CD8-positive, alpha-beta memory T cell (primary cell): Measurements from ENCODE around the gene RPS6KA2. TPM values are rescaled to one million over a fixed set of nuclear protein-coding genes. Genes with fewer than 3 reads are reported as not detected.

Experiments used
- CTCF ChIA-PET: fragments of 350-600 bp; sonication (Branson Sonifier 250); formaldehyde crosslinking; loops from one replicate; lab custom pipeline; 2021; ENCODE audit warnings: antibody characterized with exemption; lab: Charles Lee
- POLR2A ChIA-PET: fragments of 350-600 bp; sonication (Branson Sonifier 250); formaldehyde crosslinking; loops from one replicate; lab custom pipeline; 2021; ENCODE audit warnings: antibody characterized with exemption; lab: Charles Lee
- DNase-seq, 5 donors: peaks; one replicate each; pipeline versions ENCODE4 v3.0.0 to v3.0.0-alpha.2; 2020 to 2022; ENCODE audit warnings: mixed read lengths in 1 of 5
- H3K27ac ChIP-seq: one replicate; pipeline ENCODE4 v1.7.0; 2013; ENCODE audit warnings: low read depth, mild to moderate bottlenecking, low read length, moderate library complexity
- H3K27me3 ChIP-seq: 2 replicates; pipeline ENCODE4 v1.7.0; 2013; ENCODE audit warnings: low read length, mild to moderate bottlenecking; ENCODE audit not compliant: insufficient read depth, poor library complexity, severe bottlenecking
- H3K36me3 ChIP-seq: 2 replicates; pipeline ENCODE4 v1.7.0; 2013; ENCODE audit warnings: mild to moderate bottlenecking, low read length, moderate library complexity; ENCODE audit not compliant: insufficient read depth
- H3K4me1 ChIP-seq: 2 replicates; pipeline ENCODE4 v1.7.0; 2013; ENCODE audit warnings: mild to moderate bottlenecking, low read length, moderate library complexity; ENCODE audit not compliant: insufficient read depth
- H3K4me3 ChIP-seq: 2 replicates; pipeline ENCODE4 v1.7.0; 2013; ENCODE audit warnings: mild to moderate bottlenecking, low read length
- H3K9me3 ChIP-seq: 2 replicates; pipeline ENCODE4 v1.7.0; 2013; ENCODE audit warnings: mild to moderate bottlenecking, low read length
- H3K27ac Mint-ChIP-seq, 8 donors: one replicate each; pipeline ENCODE4 v1.8.0; 2020 to 2021; ENCODE audit warnings: mixed read lengths in 8 of 8, mild to moderate bottlenecking in 6 of 8, inconsistent platforms in 3 of 8, moderate library complexity in 3 of 8
- H3K27me3 Mint-ChIP-seq, 2 donors: one replicate each; pipeline ENCODE4 v1.8.0; 2020 to 2021; ENCODE audit warnings: mixed read lengths in 2 of 2, mild to moderate bottlenecking in 1 of 2, moderate library complexity in 1 of 2
- H3K36me3 Mint-ChIP-seq, 3 donors: one replicate each; pipeline ENCODE4 v1.8.0; 2020 to 2021; ENCODE audit warnings: mixed read lengths in 3 of 3, inconsistent platforms in 1 of 3, mild to moderate bottlenecking in 1 of 3
- H3K4me1 Mint-ChIP-seq, 3 donors: one replicate each; pipeline ENCODE4 v1.8.0; 2020 to 2021; ENCODE audit warnings: mixed read lengths in 3 of 3, inconsistent platforms in 1 of 3, mild to moderate bottlenecking in 1 of 3
- H3K4me3 Mint-ChIP-seq, 7 donors: one replicate each; pipeline ENCODE4 v1.8.0; 2020 to 2021; ENCODE audit warnings: mixed read lengths in 7 of 7, mild to moderate bottlenecking in 6 of 7, moderate library complexity in 4 of 7, inconsistent platforms in 2 of 7
- H3K9me3 Mint-ChIP-seq, 5 donors: one replicate each; pipeline ENCODE4 v1.8.0; 2020 to 2022; ENCODE audit warnings: mixed read lengths in 5 of 5, mild to moderate bottlenecking in 3 of 5, moderate library complexity in 2 of 5, inconsistent platforms in 1 of 5
- polyA plus RNA-seq: library from polyadenylated mRNA; unstranded; fragments of 300-500 nt; fragmentation: Illumina TruSeq; gene quantifications from one replicate; pipeline ENCODE4 v1.2.3, GENCODE V29; 2021
- total RNA-seq, 2 experiments: library from RNA; stranded (reverse); gene quantifications; one replicate each; pipeline ENCODE4 v1.2.3, GENCODE V29; 2021

Gene RPS6KA2
- total and polyA plus RNA-seq, 3 experiments from 2014 or later = 3.6 to 4.7 (median 4.6) TPM

- H3K4me1 Mint-ChIP-seq = peaks cover 5 to 6% (median 6%) of the 10 kb centered on the region in 3 donors
Observed at GRCh38 chr6:166494757-166495486, 132.1 kb downstream of the RPS6KA2 start.

GRCh38 chr6:166494101-166494441 lies 133.0 kb downstream of the RPS6KA2 start:
- Mint-ChIP-seq H3K4me1 (peaks cover 11 to 13% (median 12%) of the 10 kb centered on the region in 3 donors), H3K9me3 (no peaks in the 10 kb centered on the region), H3K36me3 (peaks cover 0 to 4% (median 0%) of the 10 kb centered on the region in 3 donors), H3K27me3 (peaks cover 4 to 5% of the 10 kb centered on the region in 2 donors), H3K4me3 (no peak overlapping the region), H3K27ac (peak overlapping the region in 1 of 8 donors; percentile 72)
- ChIA-PET CTCF (no interaction called here), POLR2A (no interaction called here)
- Histone ChIP-seq H3K36me3 (no peaks in the 10 kb centered on the region), H3K4me3 (no peak overlapping the region), H3K9me3 (no peaks in the 10 kb centered on the region), H3K27me3 (no peaks in the 10 kb centered on the region), H3K4me1 (no peaks in the 10 kb centered on the region), H3K27ac (no peak overlapping the region)
- DNase-seq = no peak

More at GRCh38 chr6:166494757-166495486, 132.1 kb downstream of the RPS6KA2 start:
- ChIA-PET POLR2A (no interaction called here), CTCF (interaction anchor here (1.6 kb wide), 1 partner anchor 10 kb away, joined by 3 read pairs; no protein-coding TSS in a partner anchor)
- Mint-ChIP-seq H3K27me3 (peaks cover 4 to 5% of the 10 kb centered on the region in 2 donors), H3K27ac (peak overlapping the region in 2 of 8 donors; percentile 33 to 66), H3K4me3 (no peak overlapping the region), H3K36me3 (peaks cover 0 to 4% (median 0%) of the 10 kb centered on the region in 3 donors), H3K9me3 (no peaks in the 10 kb centered on the region)
- H3K36me3 ChIP-seq = no peaks in the 10 kb centered on the region
- H3K27me3 ChIP-seq = no peaks in the 10 kb centered on the region
- H3K4me3 ChIP-seq = no peak overlapping the region
- H3K4me1 ChIP-seq = no peaks in the 10 kb centered on the region
- H3K9me3 ChIP-seq = no peaks in the 10 kb centered on the region
- no peak overlapping the region for H3K27ac ChIP-seq
- DNase-seq = no peak

- Mint-ChIP-seq H3K4me1 (peaks cover 14 to 16% (median 15%) of the 10 kb centered on the region in 3 donors), H3K4me3 (no peak overlapping the region), H3K9me3 (no peaks in the 10 kb centered on the region), H3K27me3 (peaks cover 4 to 5% of the 10 kb centered on the region in 2 donors), H3K36me3 (peaks cover 0 to 4% (median 0%) of the 10 kb centered on the region in 3 donors), H3K27ac (peak overlapping the region in 2 of 8 donors; percentile 12 to 77)
- ChIA-PET POLR2A (no interaction called here), CTCF (no interaction called here)
- Histone ChIP-seq H3K9me3 (no peaks in the 10 kb centered on the region), H3K4me3 (no peak overlapping the region), H3K4me1 (peaks cover 4% of the 10 kb centered on the region), H3K36me3 (no peaks in the 10 kb centered on the region), H3K27ac (no peak overlapping the region), H3K27me3 (no peaks in the 10 kb centered on the region)
- DNase-seq = no peak
Observed at GRCh38 chr6:166493427-166494100, 133.5 kb downstream of the RPS6KA2 start.

- no peak overlapping the region for H3K27ac ChIP-seq
- no peaks in the 10 kb centered on the region for H3K27me3 ChIP-seq
- Mint-ChIP-seq H3K36me3 (peaks cover 0 to 4% (median 0%) of the 10 kb centered on the region in 3 donors), H3K4me1 (peaks cover 28 to 30% (median 28%) of the 10 kb centered on the region in 3 donors), H3K27ac (no peak overlapping the region), H3K4me3 (no peak overlapping the region), H3K27me3 (peaks cover 4 to 5% of the 10 kb centered on the region in 2 donors), H3K9me3 (no peaks in the 10 kb centered on the region)
- no peak overlapping the region for H3K4me3 ChIP-seq
- CTCF ChIA-PET = no interaction called here
- no peaks in the 10 kb centered on the region for H3K36me3 ChIP-seq
- peaks cover 16% of the 10 kb centered on the region for H3K4me1 ChIP-seq
- POLR2A ChIA-PET = no interaction called here
- H3K9me3 ChIP-seq = no peaks in the 10 kb centered on the region
- no peak for DNase-seq
Observed at GRCh38 chr6:166492092-166492741, 134.8 kb downstream of the RPS6KA2 start.

GRCh38 chr6:166490671-166491500 lies 136.2 kb downstream of the RPS6KA2 start:
- Mint-ChIP-seq H3K27me3 (peaks cover 4 to 5% of the 10 kb centered on the region in 2 donors), H3K4me3 (no peak overlapping the region), H3K27ac (peak overlapping the region in 3 of 8 donors; percentile 12 to 86 (median 72)), H3K36me3 (peaks cover 0 to 4% (median 0%) of the 10 kb centered on the region in 3 donors), H3K9me3 (no peaks in the 10 kb centered on the region), H3K4me1 (peaks cover 33 to 36% (median 34%) of the 10 kb centered on the region in 3 donors)
- Histone ChIP-seq H3K27me3 (no peaks in the 10 kb centered on the region), H3K9me3 (no peaks in the 10 kb centered on the region), H3K36me3 (no peaks in the 10 kb centered on the region), H3K4me1 (peaks cover 23% of the 10 kb centered on the region), H3K27ac (no peak overlapping the region), H3K4me3 (no peak overlapping the region)
- CTCF ChIA-PET = interaction anchor here (0.6 kb wide), 1 partner anchor 109 kb away, joined by 3 read pairs; no protein-coding TSS in a partner anchor
- DNase-seq = no peak
- POLR2A ChIA-PET = no interaction called here

GRCh38 chr6:166489301-166490155 lies 137.5 kb downstream of the RPS6KA2 start:
- POLR2A ChIA-PET = interaction anchor here (0.6 to 0.9 kb wide), 3 partner anchors 23 to 90 kb away, joined by 3 to 4 read pairs (median 3); no protein-coding TSS in a partner anchor
- H3K9me3 ChIP-seq = no peaks in the 10 kb centered on the region
- no peak overlapping the region for H3K4me3 ChIP-seq
- Mint-ChIP-seq H3K4me1 (peaks cover 27 to 31% (median 31%) of the 10 kb centered on the region in 3 donors), H3K27ac (peak overlapping the region; percentile 50 to 90 (median 84)), H3K27me3 (peaks cover 0 to 4% of the 10 kb centered on the region in 2 donors), H3K36me3 (no peaks in the 10 kb centered on the region), H3K9me3 (no peaks in the 10 kb centered on the region), H3K4me3 (peak overlapping the region in 2 of 7 donors; percentile 19 to 20)
- no peak overlapping the region for H3K27ac ChIP-seq
- no peaks in the 10 kb centered on the region for H3K27me3 ChIP-seq
- CTCF ChIA-PET = interaction anchor here (1.1 to 2.6 kb wide), 6 partner anchors 54 to 214 kb away, joined by 3 to 8 read pairs (median 5); partner anchors contain the start of gene RPS6KA2
- peaks cover 23% of the 10 kb centered on the region for H3K4me1 ChIP-seq
- H3K36me3 ChIP-seq = no peaks in the 10 kb centered on the region
- DNase-seq = no peak
